Mesenchymal stem cell (in vitro differentiated cells and primary cell): Measurements from ENCODE around the gene AHCYL1.

ENCODE experiments used
- DNase-seq: peaks from one replicate; pipeline ENCODE4 v3.0.0-alpha.2; 2013
- H2AFZ ChIP-seq: one replicate; pipeline ENCODE4 v1.6.1; 2013; ENCODE audit warnings: low read depth, mild to moderate bottlenecking, control low read depth, inconsistent platforms, low read length, moderate library complexity
- H2AK5ac ChIP-seq: 2 replicates; pipeline ENCODE4 v1.6.1; 2013; ENCODE audit warnings: low read length, moderate library complexity, mild to moderate bottlenecking, inconsistent platforms; ENCODE audit not compliant: severe bottlenecking
- H2BK120ac ChIP-seq: one replicate; pipeline ENCODE4 v1.6.1; 2013; ENCODE audit warnings: low read depth, mild to moderate bottlenecking, inconsistent platforms, low read length, moderate library complexity
- H2BK12ac ChIP-seq, 2 experiments: one replicate each; pipeline ENCODE4 v1.6.1; 2013; ENCODE audit warnings: inconsistent platforms in 2 of 2, low read length in 2 of 2, mild to moderate bottlenecking in 2 of 2, moderate library complexity in 2 of 2, control low read depth in 1 of 2
- H2BK15ac ChIP-seq: one replicate; pipeline ENCODE4 v1.6.1; 2013; ENCODE audit warnings: mild to moderate bottlenecking, low read depth, inconsistent platforms; ENCODE audit not compliant: poor library complexity, severe bottlenecking
- H2BK5ac ChIP-seq: 2 replicates; pipeline ENCODE4 v1.6.1; 2013; ENCODE audit warnings: low read depth, mild to moderate bottlenecking, low read length, control low read depth, inconsistent platforms; ENCODE audit not compliant: poor library complexity, severe bottlenecking
- H3K14ac ChIP-seq, 2 experiments: one replicate each; pipeline ENCODE4 v1.6.1; 2013; ENCODE audit warnings: inconsistent platforms in 2 of 2, low read length in 2 of 2, control low read depth in 1 of 2, mild to moderate bottlenecking in 1 of 2, moderate library complexity in 1 of 2
- H3K18ac ChIP-seq, 2 experiments: one replicate each; pipeline ENCODE4 v1.6.1; 2013; ENCODE audit warnings: inconsistent platforms in 2 of 2, low read length in 2 of 2, control low read depth in 1 of 2, low read depth in 1 of 2, mild to moderate bottlenecking in 1 of 2
- H3K23ac ChIP-seq, 2 experiments: one replicate each; pipeline ENCODE4 v1.6.1; 2013; ENCODE audit warnings: inconsistent platforms in 2 of 2, low read length in 2 of 2, mild to moderate bottlenecking in 2 of 2, moderate library complexity in 2 of 2, control low read depth in 1 of 2
- H3K27ac ChIP-seq: 2 replicates; pipeline ENCODE4 v1.5.1; 2013; ENCODE audit warnings: mild to moderate bottlenecking, moderate library complexity, low read length, control low read depth, inconsistent platforms; ENCODE audit not compliant: poor library complexity, severe bottlenecking
- H3K27me3 ChIP-seq, 2 experiments: 2 replicates each; pipeline versions ENCODE4 v1.6.1 to v1.7.0; 2013; ENCODE audit warnings: low read length in 2 of 2, mild to moderate bottlenecking in 2 of 2, moderate library complexity in 2 of 2, control low read depth in 1 of 2, inconsistent platforms in 1 of 2; ENCODE audit not compliant: control insufficient read depth in 1 of 2, insufficient read depth in 1 of 2
- H3K36me3 ChIP-seq, 2 experiments: 2 replicates each; pipeline versions ENCODE4 v1.6.1 to v1.7.0; 2013; ENCODE audit warnings: low read length in 2 of 2, control low read depth in 1 of 2, inconsistent platforms in 1 of 2, low read depth in 1 of 2, mild to moderate bottlenecking in 1 of 2; ENCODE audit not compliant: insufficient read depth in 2 of 2, control insufficient read depth in 1 of 2
- H3K4ac ChIP-seq, 2 experiments: one replicate each; pipeline ENCODE4 v1.6.1; 2013; ENCODE audit warnings: inconsistent platforms in 2 of 2, low read length in 2 of 2, mild to moderate bottlenecking in 2 of 2, moderate library complexity in 2 of 2, control low read depth in 1 of 2, low read depth in 1 of 2
- H3K4me1 ChIP-seq: 2 replicates; pipeline ENCODE4 v1.6.1; 2013; ENCODE audit warnings: low read depth, low read length, control low read depth; ENCODE audit not compliant: control insufficient read depth, insufficient read depth
- H3K4me2 ChIP-seq: 2 replicates; pipeline ENCODE4 v1.6.1; 2013; ENCODE audit warnings: low read length, mild to moderate bottlenecking, inconsistent platforms; ENCODE audit not compliant: poor library complexity, severe bottlenecking
- H3K4me3 ChIP-seq, 2 experiments: 2 replicates each; pipeline versions ENCODE4 v1.5.1 to v1.7.0; 2013; ENCODE audit warnings: low read length in 2 of 2, mild to moderate bottlenecking in 2 of 2, control low read depth in 1 of 2, low read depth in 1 of 2; ENCODE audit not compliant: insufficient read depth in 1 of 2
- H3K79me1 ChIP-seq: replicated peaks from 2 replicates; pipeline ENCODE4 v1.6.1; 2013; ENCODE audit warnings: mild to moderate bottlenecking, control low read depth, low read length, inconsistent platforms; ENCODE audit not compliant: poor library complexity, severe bottlenecking
- H3K9ac ChIP-seq: 2 replicates; pipeline ENCODE4 v1.7.0; 2013; ENCODE audit warnings: mild to moderate bottlenecking, low read length, moderate library complexity
- H3K9me3 ChIP-seq: 2 replicates; pipeline ENCODE4 v1.7.0; 2013; ENCODE audit warnings: mild to moderate bottlenecking, low read length; ENCODE audit not compliant: control insufficient read depth
- H4K8ac ChIP-seq: one replicate; pipeline ENCODE4 v1.6.1; 2013; ENCODE audit warnings: inconsistent platforms, mild to moderate bottlenecking, low read length, moderate library complexity
- H4K91ac ChIP-seq: one replicate; pipeline ENCODE4 v1.6.1; 2013; ENCODE audit warnings: mild to moderate bottlenecking, low read length, inconsistent platforms
- WGBS: methylation state at CpG from one replicate; pipeline ENCODE4 v1.1.7; 2013; ENCODE audit warnings: mixed read lengths; 5-methylcytosine and 5-hydroxymethylcytosine counted together

AHCYL1 gene

GRCh38 chr1:110061341-110061740, 76.8 kb downstream of the AHCYL1 start:
- no peak overlapping the region for H4K8ac ChIP-seq
- no peak overlapping the region for H3K9ac ChIP-seq
- no peak overlapping the region for H3K27ac ChIP-seq
- H3K4ac ChIP-seq, result no peak overlapping the region
- H2AK5ac ChIP-seq, result no peak overlapping the region
- H3K4me2 ChIP-seq, result no peak overlapping the region
- no peak overlapping the region for H2BK15ac ChIP-seq
- no peak overlapping the region for H2BK12ac ChIP-seq
- no peak overlapping the region for H3K14ac ChIP-seq
- H3K9me3 ChIP-seq, result no peaks in the 10 kb centered on the region
- peaks cover 0 to 20% of the 10 kb centered on the region in 2 experiments for H3K27me3 ChIP-seq
- no peak overlapping the region for H3K23ac ChIP-seq
- peaks cover 25 to 57% of the 10 kb centered on the region in 2 experiments for H3K36me3 ChIP-seq
- H3K4me1 ChIP-seq, result peaks cover 2% of the 10 kb centered on the region
- H2AFZ ChIP-seq, result no peak overlapping the region
- no peak for DNase-seq
- H3K79me1 ChIP-seq, result peaks cover 4% of the 10 kb centered on the region
- no peak overlapping the region for H4K91ac ChIP-seq
- H3K4me3 ChIP-seq, result no peak overlapping the region
- no peak overlapping the region for H3K18ac ChIP-seq
- H2BK120ac ChIP-seq, result no peak overlapping the region
- no peak overlapping the region for H2BK5ac ChIP-seq
- WGBS, result 94% methylated on average over 10 of the region's 10 CpGs

DNA sequence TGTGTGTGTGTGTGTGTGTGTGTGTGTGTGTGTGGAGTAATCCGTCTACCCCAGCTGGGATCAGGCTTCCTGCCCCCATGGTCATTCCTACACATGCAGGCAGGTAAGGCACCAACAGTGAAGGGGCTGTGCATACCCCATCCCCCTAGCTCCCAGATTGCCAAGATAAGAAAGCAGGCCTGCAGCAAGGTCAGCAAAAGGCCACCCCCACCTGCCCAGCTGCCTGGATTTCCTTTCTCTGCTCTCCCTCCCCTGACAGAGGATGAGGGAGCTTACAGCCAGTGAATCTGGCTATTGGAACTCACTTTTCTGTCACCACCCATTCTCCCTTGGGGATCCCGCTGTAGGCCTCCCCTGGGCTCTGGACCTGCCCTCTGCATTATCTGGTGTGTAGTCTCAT, 78.0 kb downstream of the AHCYL1 start:
- Histone ChIP-seq H3K9ac (no peak overlapping the region), H3K18ac (no peak overlapping the region), H3K4ac (no peak overlapping the region), H3K79me1 (no peaks in the 10 kb centered on the region), H3K23ac (no peak overlapping the region), H2BK12ac (no peak overlapping the region), H3K27ac (no peak overlapping the region), H3K27me3 (peaks cover 11 to 32% of the 10 kb centered on the region in 2 experiments), H2BK5ac (no peak overlapping the region), H4K91ac (no peak overlapping the region), H4K8ac (no peak overlapping the region), H3K4me1 (peaks cover 3% of the 10 kb centered on the region), H3K36me3 (peaks cover 18 to 51% of the 10 kb centered on the region in 2 experiments), H3K9me3 (no peaks in the 10 kb centered on the region), H2AK5ac (no peak overlapping the region), H2AFZ (no peak overlapping the region), H3K4me2 (no peak overlapping the region), H3K4me3 (no peak overlapping the region), H3K14ac (no peak overlapping the region), H2BK15ac (no peak overlapping the region), H2BK120ac (no peak overlapping the region)
- WGBS, result no CpG with 5 or more reads among the region's 2 CpGs
- DNase-seq, result no peak

- WGBS, result 49% methylated on average over 4 of the region's 4 CpGs
- H2BK120ac ChIP-seq, result no peak overlapping the region
These were observed 79.2 kb downstream of the AHCYL1 start for GRCh38 chr1:110063781-110064180.

DNA sequence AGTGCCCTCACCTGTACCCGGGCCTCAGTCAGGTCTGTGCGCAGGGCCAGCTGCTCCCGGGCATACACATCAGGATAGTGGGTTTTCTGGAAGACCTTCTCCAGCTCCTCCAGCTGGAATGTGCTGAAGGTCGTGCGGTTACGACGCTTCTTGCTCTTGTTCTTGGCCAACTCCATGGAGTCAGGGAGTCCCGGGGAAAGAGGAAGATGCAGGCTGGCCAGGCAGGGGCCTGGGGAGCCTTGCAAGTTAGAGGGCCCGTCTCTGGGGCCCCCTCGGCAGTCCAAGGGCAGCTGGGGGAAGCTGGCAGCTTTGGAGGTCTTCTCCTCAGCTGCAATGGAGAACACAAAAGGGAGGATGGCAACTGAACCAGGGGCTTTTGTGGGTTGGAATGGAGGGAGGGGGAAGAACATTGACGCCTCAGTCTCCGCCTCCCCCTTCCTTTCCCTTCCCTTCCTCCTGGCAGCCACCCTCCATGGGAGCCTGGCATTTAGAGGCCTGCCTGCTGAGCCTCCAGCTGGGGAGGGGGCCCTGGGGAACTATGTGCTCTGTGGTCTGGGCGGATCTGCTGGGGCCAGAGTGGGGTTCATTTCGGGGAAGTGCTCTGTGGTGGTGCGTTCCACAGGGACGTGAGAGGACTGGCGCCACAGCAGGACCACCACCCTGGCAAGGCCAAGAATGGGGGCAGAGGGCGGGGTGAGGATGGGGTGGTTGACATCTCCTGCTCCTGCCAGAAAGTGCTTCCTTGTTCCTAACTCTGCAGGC, 80.2 kb downstream of the AHCYL1 start:
- no peak overlapping the region for H2AK5ac ChIP-seq
- H2BK15ac ChIP-seq, result no peak overlapping the region
- H3K4me2 ChIP-seq, result no peak overlapping the region
- no peak overlapping the region for H3K9ac ChIP-seq
- no peak overlapping the region for H3K27ac ChIP-seq
- H4K8ac ChIP-seq, result no peak overlapping the region
- no peak overlapping the region for H3K23ac ChIP-seq
- H2BK5ac ChIP-seq, result no peak overlapping the region
- no peak overlapping the region for H3K14ac ChIP-seq
- no peak overlapping the region for H3K4ac ChIP-seq
- H3K9me3 ChIP-seq, result peaks cover 3% of the 10 kb centered on the region
- H2BK12ac ChIP-seq, result no peak overlapping the region
- 88% methylated on average over 16 of the region's 18 CpGs for WGBS
- H3K79me1 ChIP-seq, result no peaks in the 10 kb centered on the region
- H3K36me3 ChIP-seq, result peaks cover 9 to 35% of the 10 kb centered on the region in 2 experiments
- peaks cover 33 to 53% of the 10 kb centered on the region in 2 experiments for H3K27me3 ChIP-seq
- no peak overlapping the region for H2AFZ ChIP-seq
- H4K91ac ChIP-seq, result peak overlapping the region; percentile 14
- H2BK120ac ChIP-seq, result no peak overlapping the region
- no peak for DNase-seq
- peaks cover 19% of the 10 kb centered on the region for H3K4me1 ChIP-seq
- H3K4me3 ChIP-seq, result no peak overlapping the region
- no peak overlapping the region for H3K18ac ChIP-seq

More at GRCh38 chr1:110063781-110064180, 79.2 kb downstream of the AHCYL1 start:
- H2AFZ ChIP-seq, result no peak overlapping the region
- peaks cover 3% of the 10 kb centered on the region for H3K9me3 ChIP-seq
- H3K79me1 ChIP-seq, result no peaks in the 10 kb centered on the region
- H2BK12ac ChIP-seq, result no peak overlapping the region
- no peak overlapping the region for H3K4ac ChIP-seq
- H3K4me3 ChIP-seq, result no peak overlapping the region
- no peak overlapping the region for H2BK5ac ChIP-seq
- H4K91ac ChIP-seq, result no peak overlapping the region
- H3K9ac ChIP-seq, result no peak overlapping the region
- no peak overlapping the region for H3K27ac ChIP-seq
- H3K4me1 ChIP-seq, result peaks cover 11% of the 10 kb centered on the region
- H3K18ac ChIP-seq, result no peak overlapping the region
- DNase-seq, result no peak
- H3K4me2 ChIP-seq, result no peak overlapping the region
- no peak overlapping the region for H4K8ac ChIP-seq
- no peak overlapping the region for H3K23ac ChIP-seq
- peak overlapping the region in 1 of 2 experiments; percentile 7 for H3K14ac ChIP-seq
- no peak overlapping the region for H2BK15ac ChIP-seq
- no peak overlapping the region for H2AK5ac ChIP-seq
- H3K36me3 ChIP-seq, result peaks cover 15 to 42% of the 10 kb centered on the region in 2 experiments
- H3K27me3 ChIP-seq, result peaks cover 23 to 44% of the 10 kb centered on the region in 2 experiments
